IMR-90 (cell line): Measurements from ENCODE around the gene CCL19.

ENCODE experiments used
- CHD1 ChIP-seq: IDR thresholded peaks from 2 replicates; pipeline ENCODE4 v1.6.1; 2012; ENCODE audit warnings: low read depth, low read length, improper control_type of control experiment
- CTCF ChIP-seq: conservative IDR thresholded peaks from 2 replicates; pipeline ENCODE4 v1.5.1; 2012; ENCODE audit warnings: mild to moderate bottlenecking, low read depth, low read length, improper control_type of control experiment
- MAFK ChIP-seq: IDR thresholded peaks from 2 replicates; pipeline ENCODE4 v1.6.1; 2012; ENCODE audit warnings: low read depth, low read length, improper control_type of control experiment
- MAZ ChIP-seq: IDR thresholded peaks from 2 replicates; pipeline ENCODE4 v1.6.1; 2012; ENCODE audit warnings: low read depth, mild to moderate bottlenecking, low read length, improper control_type of control experiment, moderate library complexity, borderline replicate concordance
- MXI1 ChIP-seq: IDR thresholded peaks from 2 replicates; pipeline ENCODE4 v1.6.1; 2012; ENCODE audit warnings: low read depth, mild to moderate bottlenecking, low read length, moderate library complexity, borderline replicate concordance
- NFE2L2 ChIP-seq: fragments of 150-350 bp; IDR thresholded peaks from 2 replicates; pipeline ENCODE4 v1.6.1; 2016; ENCODE audit warnings: low read depth, mild to moderate bottlenecking, low read length
- POLR2A ChIP-seq: IDR thresholded peaks from 2 replicates; pipeline ENCODE4 v1.6.1; 2012; ENCODE audit warnings: mild to moderate bottlenecking, low read depth, low read length
- RAD21 ChIP-seq: IDR thresholded peaks from 2 replicates; pipeline ENCODE4 v1.6.1; 2012; ENCODE audit warnings: low read length, improper control_type of control experiment
- RFX5 ChIP-seq: IDR thresholded peaks from 2 replicates; pipeline ENCODE4 v1.8.0; 2012; ENCODE audit warnings: low read depth, mild to moderate bottlenecking, low read length, moderate library complexity
- SMC3 ChIP-seq: fragments of 150-350 bp; IDR thresholded peaks from 2 replicates; pipeline ENCODE4 v1.6.1; 2016; ENCODE audit warnings: low read depth, mild to moderate bottlenecking, antibody characterized with exemption, low read length, moderate library complexity
- USF2 ChIP-seq: fragments of 150-350 bp; IDR thresholded peaks from 2 replicates; pipeline ENCODE4 v1.6.1; 2017; ENCODE audit warnings: mild to moderate bottlenecking, antibody characterized with exemption, low read length, low read depth
- TF ChIP-seq, protein P1 (sequence below): fragments of 150-350 bp; IDR thresholded peaks from 2 replicates; pipeline ENCODE4 v1.6.1; 2016; ENCODE audit warnings: low read depth, mild to moderate bottlenecking, low read length, moderate library complexity, borderline replicate concordance

DNA sequence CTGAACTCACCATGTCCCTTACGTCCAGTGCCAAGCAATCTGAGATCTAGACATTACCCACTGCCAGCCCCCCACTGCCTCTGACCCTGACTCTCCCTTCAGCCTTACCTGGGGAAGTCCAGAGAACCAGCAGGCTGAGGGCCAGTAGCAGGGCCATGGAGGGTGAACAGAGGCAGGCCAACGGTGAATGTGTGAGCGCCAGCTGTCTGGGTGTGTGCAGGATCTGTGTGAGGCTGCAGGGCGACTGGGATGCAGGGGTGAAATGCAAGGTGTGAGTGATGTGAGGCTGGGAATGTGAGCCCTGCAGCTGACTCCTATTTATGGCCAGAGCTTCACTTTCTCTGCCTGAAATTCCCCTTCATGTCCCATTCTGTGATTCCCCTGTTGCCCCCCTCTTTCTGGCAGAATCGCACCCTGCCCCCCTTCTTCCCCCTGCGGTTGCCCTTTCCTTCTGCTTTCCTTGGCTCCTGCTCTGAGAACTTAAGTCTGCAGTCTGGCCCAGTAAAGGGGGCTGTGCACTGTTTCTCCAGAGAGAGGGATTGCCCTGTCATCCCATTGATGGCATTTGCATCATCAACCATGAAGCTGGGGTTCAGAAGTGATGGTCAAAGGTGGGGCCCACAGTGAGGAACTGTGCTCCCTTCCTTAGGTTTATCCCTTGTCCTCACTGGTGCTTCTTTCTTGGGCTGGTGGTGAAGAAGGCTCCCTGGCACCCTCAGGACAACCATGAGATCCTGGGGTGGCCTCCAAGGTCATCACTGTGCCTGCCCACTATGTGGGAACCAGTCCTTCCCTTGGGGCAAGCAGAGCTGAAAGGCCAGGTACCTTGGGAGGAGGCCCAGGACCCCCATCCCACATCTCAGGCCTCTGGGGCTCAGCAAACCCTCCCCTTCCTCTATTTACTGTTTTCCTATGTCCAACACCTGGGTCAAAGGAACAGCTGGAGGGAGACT, at the start of gene CCL19:
- no peak for TF ChIP-seq CTCF
- no peak for TF ChIP-seq POLR2A
- no peak for TF ChIP-seq SMC3
- no peak for TF ChIP-seq MXI1
- TF ChIP-seq MAFK = no peak
- no peak for TF ChIP-seq RAD21
- TF ChIP-seq USF2 = no peak
- no peak for TF ChIP-seq NFE2L2
- TF ChIP-seq RFX5 = no peak
- TF ChIP-seq, protein P1, sequence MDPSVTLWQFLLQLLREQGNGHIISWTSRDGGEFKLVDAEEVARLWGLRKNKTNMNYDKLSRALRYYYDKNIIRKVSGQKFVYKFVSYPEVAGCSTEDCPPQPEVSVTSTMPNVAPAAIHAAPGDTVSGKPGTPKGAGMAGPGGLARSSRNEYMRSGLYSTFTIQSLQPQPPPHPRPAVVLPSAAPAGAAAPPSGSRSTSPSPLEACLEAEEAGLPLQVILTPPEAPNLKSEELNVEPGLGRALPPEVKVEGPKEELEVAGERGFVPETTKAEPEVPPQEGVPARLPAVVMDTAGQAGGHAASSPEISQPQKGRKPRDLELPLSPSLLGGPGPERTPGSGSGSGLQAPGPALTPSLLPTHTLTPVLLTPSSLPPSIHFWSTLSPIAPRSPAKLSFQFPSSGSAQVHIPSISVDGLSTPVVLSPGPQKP = no peak
- no peak for TF ChIP-seq CHD1
- TF ChIP-seq MAZ = no peak
